ENCODE results near the gene PAFAH1B2.
"Not testable (repeated sequence)": the region's sequence is repeated elsewhere in the genome, so short reads cannot be mapped to it uniquely, and the experiment has no call there.

PAFAH1B2 gene

DNA sequence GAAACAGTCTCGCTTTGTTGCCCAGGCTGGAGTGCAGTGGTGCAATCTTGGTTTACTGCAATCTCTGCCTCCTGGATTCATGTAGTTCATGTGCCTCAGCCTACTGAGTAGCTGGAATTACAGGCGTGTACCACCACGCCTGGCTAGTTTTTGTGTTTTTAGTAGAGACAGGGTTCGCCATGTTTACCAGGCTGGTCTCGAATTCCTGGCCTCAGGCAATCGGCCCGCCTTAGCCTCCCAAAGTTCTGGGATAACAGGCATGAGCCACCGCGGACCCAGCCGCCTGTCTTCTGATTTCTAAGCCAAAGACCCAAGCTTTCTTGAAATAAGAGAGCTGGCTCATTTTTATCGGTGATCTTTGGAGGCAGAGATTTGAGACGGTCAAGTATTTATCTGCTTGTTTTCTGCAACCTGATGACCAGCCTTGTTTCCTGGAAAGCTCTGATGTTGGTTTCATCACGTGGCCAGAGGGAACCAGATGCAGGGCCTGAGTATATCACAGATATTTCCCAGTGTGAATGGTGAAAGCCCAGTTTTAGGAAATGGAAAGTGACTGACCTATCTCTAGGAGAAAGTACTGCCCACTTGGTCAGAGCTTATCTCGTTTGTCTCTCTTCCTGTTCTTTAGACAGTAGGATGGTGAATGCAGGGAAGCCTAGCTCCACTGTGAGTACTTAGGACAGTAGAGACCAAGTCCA lies 28.8 kb downstream of the PAFAH1B2 start:
- no peak for DNase-seq (ENCODE audit: low read depth in 3 of 3)

DNA sequence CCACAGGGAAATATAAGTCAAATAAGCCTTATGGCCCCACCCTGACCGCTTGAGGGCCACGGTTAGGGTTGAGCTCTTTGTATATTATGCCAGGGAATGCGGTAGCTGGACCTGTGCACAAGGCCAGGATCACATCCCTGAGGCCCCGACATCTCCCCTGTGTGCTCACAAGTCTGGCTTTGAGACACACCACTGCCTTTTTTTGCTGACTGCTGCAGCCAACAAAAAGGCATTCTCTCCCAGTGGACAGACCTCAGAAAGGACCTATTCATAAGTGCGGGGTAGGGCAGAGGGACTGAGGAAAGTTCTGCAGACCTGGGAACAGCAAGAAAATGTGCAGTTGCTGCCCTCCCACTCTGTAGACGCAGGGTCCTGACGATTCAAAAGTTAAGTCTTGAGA lies 31.0 kb downstream of the PAFAH1B2 start:
- no peak for DNase-seq (ENCODE audit: low read depth in 3 of 3)

DNA sequence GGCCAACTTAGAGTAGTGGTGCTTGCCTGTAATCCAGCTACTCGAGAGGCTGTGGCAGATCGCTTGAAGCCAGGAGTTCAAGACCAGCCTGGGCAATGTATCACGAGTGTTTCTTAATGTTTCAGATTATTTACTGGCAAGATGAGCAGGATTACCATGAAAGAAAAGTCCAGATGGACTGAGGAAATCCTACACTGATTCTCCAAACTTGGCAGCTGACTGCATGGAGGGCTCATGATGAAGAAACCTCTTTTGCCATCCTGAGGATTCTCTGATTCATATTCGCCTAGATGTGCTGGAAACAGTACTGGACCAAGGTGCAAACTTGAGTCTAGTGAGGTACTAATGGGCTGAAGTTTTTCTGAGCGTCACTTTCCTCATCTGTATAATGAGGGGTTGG lies 31.7 kb downstream of the PAFAH1B2 start:
- no peak for DNase-seq (ENCODE audit: low read depth in 3 of 3)

DNA sequence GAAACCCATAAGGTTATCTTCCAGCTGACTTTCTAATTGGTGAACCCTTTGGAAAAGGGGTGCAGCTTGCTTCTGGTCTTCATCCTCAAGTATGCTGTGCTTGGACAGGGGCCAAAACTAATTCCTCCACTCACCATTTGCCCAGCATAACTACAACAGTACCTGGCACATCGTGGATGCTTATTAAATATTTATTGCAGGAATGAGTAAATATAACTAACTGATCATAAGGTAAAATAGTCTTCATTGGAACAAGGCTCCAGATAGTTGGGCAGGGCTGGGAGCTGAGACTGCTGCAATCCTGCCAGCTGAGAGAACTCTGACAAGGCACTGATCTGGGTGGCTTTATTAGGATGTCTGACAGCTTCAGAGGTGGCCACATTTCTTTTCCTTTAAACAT lies 32.1 kb downstream of the PAFAH1B2 start:
- DNase-seq (ENCODE audit: low read depth in 3 of 3), result no peak

DNA sequence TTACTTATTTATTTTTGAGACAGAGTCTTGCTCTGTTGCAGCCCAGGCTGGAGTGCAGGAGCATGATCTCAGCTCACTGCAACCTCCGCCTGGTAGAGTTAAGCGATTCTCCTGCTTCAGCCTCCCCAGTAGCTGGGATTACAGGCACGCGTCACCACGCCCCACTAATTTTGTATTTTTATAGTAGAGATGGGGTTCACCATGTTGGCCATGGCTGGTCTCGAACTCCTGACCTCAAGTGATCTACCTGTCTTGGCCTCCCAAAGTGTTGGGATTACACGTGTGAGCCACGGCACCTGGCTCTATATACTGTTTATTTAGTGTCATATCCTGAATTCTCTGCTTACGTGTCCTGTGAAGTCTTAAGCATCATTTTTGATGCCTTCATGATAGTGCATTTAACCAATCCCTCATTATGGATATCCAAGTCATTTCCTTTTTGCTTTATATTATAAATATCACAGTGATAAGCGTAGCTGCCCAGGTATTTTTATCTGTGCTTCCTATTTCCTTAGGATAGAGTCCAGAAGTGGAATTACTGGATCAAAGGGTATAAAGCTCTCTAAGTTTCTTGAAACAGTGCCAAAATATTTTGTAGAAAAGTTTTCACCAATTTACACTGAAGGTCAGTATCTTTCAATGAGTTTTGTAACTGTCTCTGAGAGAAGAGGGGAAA lies 33.6 kb downstream of the PAFAH1B2 start:
- DNase-seq (ENCODE audit: low read depth in 3 of 3), result no peak

DNA sequence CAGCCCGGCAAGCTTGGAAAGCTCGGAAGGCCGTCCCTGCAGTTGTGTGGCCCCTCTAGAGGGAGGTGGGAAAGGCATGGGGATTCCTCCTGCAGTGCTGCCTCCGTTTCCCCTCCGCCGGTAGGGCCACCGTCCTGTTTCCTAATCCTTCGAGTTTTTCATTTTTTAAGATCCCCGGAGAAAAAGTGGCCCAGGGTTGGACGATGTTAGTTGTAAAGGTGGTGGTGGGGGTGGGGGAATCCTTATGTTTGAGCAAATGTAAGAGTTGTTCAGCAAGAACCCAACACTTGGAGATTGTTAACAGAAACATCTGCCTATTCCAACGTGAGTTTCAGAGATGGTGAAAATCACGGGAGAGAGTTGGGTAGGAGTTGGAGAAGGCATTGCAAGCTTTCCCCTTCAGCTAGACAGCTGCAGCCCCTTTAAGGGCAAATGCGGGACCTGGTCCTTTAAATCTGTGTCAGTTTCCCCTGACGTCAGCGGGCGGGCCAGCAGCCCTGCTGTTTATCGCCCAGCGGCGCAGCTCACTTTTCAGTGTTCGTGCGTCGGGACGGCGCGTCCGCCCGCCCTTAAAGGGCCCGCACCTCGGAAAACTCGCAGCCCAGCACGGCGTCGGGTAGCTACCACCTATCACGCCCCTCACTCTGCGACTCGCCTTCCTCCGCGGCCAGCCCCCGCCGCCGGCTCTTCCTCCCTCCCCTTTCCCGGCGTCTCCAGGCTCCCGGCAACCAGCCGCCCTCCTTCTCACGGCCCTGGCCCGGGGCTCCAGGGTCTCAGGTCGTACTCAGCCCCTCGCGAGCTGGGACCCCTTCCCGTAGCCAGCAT lies 34.3 kb downstream of the PAFAH1B2 start, which contains the start of gene SIDT2:
Gene SIDT2 (plus strand): TSS at position 534 of the 825 bp plus-strand sequence. CDS start 521 bp downstream, outside the sequence.
- DNase-seq (ENCODE audit: low read depth in 3 of 3), result peak; percentile 75 to 89 (median 83)

DNA sequence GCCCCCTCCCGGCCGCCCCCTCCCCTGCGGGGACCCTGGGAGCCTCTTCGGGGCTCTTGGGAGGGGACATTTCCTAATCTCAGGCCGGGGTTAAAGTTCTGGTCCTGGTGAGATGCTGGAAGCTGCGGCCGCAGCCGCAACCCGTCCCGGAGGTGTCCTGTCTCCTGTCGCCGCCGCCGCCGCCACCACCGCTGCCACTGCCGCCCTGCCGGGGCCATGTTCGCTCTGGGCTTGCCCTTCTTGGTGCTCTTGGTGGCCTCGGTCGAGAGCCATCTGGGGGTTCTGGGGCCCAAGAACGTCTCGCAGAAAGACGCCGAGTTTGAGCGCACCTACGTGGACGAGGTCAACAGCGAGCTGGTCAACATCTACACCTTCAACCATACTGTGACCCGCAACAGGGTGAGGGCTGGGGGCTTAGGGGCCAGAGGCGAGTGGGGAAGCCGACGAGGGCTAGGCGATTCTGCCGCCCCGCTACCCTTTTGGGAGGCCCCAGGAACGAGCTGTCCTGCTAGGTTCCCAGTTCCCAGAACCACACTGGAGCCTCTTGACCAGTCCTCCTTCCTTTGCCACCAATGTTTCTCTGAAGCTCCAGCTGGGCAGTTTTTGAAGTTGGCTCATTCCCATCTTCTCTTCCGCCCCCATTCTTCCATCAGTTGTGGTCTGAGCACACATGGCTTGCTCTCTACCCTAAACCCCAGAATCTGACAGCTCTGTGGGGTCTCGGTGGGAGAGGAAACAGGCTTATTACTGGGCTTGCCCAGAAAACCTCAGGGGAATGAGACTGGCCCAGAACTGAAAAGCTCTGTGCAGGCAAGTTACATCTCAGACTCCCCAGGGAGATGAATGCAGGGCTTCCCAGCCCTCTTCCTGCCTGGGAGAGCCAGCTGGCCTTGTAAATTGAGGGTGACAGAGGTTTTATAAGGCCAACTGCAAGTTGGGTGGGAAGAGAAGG lies 35.2 kb downstream of the PAFAH1B2 start:
- peak in 2 of 3 experiments; percentile 8 to 35 for DNase-seq (ENCODE audit: low read depth in 3 of 3)

DNA sequence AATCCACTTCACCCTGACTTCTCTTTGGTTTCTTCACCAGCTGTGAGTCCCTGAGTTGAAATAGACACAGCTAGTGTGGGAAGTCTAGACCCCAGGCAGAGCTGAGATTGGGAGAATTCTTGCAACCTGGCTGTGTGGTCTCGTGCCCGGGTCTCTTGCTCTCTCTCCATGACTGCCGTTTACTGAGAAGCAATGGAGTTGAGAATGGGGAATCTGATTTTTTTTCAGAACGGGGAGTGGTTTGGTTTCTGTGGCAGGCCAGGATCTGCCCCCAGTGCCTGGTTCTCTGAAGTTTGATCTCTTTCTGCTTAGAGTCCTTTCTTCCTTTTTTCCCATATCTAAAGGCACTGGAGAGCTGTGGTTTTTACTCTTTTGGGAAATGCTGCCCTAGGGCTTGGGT lies 35.9 kb downstream of the PAFAH1B2 start:
- DNase-seq (ENCODE audit: low read depth in 3 of 3), result no peak

DNA sequence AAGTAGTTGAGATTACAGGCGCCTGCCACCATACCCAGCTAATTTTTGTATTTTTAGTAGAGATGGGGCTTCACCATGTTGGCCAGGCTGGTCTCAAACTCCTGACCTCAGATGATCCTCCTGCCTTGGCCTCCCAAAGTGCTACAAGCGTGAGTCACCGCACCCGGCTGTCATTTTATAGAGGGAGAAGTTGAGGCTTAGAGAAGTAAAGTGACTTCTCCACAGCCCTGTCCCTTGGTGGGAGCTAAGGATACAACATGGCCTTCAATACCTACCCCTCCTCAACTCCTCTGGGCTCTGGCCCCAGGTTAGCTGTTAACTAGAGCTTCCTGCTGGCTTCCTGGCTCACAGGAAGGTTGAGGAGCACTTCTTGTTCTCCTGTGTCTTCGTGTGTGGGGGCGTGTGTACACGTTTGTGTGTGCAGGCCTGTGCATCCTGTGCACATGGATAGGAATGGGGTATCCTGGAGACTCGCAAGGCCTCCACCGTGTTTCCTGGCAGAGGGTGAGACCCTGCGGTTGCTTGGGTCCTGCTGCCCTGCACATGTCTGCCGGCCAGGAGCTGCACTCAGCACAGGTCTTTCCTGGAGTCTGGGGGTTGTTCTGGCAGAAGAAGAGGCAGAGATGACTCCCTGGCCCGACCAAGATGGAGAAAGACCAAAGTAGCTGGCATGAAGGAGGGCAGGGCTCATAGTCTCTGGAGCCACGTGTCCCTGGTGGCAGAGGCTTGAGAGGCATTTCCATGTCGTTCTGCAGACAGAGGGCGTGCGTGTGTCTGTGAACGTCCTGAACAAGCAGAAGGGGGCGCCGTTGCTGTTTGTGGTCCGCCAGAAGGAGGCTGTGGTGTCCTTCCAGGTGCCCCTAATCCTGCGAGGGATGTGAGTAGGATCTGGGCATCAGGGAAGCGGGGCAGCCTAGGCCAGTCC lies 36.8 kb downstream of the PAFAH1B2 start:
- peak in 2 of 3 experiments; percentile 35 to 62 for DNase-seq (ENCODE audit: low read depth in 3 of 3)

DNA sequence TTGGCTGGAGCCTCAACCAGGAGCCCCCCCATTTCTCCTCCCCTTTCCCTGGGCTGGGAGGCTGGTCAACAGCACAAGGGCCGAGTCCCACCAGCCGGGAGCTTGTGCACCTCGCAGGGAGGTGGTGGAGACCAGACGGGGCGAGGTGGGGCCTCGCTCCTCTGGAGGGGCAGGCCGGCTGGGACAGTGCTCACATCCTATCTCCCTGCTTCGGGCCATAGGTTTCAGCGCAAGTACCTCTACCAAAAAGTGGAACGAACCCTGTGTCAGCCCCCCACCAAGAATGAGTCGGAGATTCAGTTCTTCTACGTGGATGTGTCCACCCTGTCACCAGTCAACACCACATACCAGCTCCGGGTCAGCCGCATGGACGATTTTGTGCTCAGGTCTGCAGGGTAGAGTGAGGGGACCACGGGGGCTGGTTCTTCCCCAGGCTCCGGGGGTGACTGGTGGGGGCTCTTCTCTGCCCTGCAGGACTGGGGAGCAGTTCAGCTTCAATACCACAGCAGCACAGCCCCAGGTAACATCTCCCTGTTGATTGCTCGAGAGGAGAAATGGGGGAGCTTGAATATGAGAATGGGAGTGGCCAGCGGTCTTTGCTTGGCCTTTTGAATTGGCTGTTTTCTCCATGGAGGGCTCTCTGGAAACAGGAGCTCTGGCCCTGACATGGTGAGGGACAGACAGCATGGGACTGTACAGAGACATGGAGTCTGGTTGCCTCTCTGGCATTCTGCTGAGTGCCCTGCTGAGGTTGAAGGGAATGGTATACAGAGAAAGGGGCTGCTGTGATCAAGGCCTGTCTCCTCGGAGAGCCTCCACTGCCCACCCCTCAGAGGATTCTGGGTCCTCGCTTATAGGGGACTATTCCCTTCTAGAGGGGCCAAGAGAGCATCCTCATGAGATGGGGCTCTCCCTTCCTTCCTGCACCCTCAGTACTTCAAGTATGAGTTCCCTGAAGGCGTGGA lies 37.8 kb downstream of the PAFAH1B2 start:
- no peak for DNase-seq (ENCODE audit: low read depth in 3 of 3)

DNA sequence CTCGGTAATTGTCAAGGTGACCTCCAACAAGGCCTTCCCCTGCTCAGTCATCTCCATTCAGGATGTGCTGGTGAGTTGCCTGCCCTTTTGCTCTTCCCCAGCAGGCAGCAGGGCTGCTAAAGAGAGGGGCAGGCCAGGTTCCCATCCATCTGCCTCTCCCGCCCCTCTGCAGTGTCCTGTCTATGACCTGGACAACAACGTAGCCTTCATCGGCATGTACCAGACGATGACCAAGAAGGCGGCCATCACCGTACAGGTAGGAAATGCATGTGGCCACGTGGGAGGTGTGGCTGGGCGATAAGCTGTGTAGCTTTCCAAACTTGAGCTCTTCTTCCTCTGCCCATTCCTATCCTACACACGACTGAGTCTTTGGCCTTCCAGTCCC lies 38.5 kb downstream of the PAFAH1B2 start:
- DNase-seq (ENCODE audit: low read depth in 3 of 3), result no peak

DNA sequence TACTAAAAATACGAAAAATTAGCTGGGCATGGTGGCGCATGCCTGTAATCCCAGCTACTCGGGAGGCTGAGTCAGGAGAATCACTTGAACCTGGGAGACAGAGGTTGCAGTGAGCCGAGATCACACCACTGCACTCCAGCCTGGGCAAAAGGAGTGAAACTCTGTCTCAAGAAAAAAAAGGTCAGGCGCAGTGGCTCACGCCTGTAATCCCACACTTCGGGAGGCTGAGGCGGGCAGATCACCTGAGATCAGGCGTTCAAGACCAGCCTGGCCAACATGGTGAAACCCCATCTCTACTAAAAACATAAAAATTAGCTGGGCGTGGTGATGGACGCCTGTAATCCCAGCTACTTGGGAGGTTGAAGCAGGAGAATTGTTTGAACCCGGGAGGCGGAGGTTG lies 39.1 kb downstream of the PAFAH1B2 start:
- not testable (repeated sequence) for DNase-seq (ENCODE audit: low read depth in 3 of 3)

DNA sequence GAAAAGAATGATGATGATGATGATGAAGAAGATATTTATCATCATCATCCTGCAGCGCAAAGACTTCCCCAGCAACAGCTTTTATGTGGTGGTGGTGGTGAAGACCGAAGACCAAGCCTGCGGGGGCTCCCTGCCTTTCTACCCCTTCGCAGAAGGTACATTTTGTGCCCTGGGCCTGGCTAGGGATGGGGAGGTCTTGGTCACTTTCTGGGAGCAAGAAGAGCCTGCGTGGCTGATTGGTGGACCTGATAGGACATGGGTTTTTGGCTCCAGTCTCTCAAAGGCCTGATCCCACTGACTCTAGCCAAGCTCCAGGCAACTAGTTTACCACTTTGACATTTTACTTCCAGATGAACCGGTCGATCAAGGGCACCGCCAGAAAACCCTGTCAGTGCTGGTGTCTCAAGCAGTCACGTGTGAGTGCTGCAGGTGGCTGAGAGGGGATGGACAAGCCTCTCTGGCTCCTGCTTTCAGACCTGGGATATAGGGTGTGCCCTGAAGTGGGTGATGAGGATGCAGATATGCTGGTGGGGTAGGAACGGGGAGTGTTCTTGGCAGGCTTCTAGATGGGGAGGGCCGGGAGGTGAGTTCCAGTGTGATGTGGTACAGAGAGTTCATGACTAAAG lies 39.8 kb downstream of the PAFAH1B2 start:
- DNase-seq (ENCODE audit: low read depth in 3 of 3), result no peak

DNA sequence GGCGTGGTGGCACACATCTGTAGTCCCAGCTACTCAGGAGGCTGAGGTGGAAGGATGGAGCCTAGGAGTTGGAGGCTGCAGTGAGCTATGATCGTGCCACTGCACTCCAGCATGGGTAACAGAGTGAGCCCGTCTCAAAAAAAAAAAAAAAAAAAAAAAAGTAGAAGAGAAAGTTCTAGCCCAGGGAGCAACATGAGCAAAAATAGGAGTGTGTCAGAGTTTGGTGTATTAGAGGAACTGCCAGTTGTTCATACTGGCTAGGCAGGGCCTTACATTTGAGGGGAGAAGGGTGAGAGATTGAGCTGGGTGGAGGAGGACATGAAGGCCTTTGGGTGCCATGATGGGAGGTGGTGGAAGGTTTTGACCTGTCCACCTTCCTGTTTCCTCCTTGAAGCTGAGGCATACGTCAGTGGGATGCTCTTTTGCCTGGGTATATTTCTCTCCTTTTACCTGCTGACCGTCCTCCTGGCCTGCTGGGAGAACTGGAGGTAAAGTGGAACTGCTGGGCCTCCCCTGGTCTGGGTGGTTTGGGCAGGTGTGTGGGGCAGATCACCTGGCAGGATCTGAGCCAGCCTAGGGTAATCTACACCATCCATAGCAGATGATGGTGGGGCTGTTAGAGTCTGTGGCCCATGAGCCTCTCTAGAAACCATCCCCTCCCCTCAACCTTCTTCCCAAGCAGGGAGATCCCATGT lies 41.8 kb downstream of the PAFAH1B2 start:
- DNase-seq (ENCODE audit: low read depth in 3 of 3), result no peak

DNA sequence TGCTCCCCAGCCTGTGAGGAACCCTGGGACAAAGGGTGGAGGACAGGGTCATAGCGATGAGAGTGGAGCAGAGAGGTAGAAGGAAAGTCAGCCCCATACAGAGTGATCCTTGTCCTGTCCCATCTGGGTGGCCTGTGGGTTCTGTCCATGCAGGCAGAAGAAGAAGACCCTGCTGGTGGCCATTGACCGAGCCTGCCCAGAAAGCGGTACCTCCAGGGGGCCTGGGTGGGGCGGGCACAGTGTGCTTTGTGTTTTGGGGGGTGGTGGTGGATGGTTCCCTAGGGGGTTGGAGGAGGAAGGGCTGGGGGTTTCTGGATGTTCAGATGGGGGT lies 42.3 kb downstream of the PAFAH1B2 start:
- no peak for DNase-seq (ENCODE audit: low read depth in 3 of 3)

DNA sequence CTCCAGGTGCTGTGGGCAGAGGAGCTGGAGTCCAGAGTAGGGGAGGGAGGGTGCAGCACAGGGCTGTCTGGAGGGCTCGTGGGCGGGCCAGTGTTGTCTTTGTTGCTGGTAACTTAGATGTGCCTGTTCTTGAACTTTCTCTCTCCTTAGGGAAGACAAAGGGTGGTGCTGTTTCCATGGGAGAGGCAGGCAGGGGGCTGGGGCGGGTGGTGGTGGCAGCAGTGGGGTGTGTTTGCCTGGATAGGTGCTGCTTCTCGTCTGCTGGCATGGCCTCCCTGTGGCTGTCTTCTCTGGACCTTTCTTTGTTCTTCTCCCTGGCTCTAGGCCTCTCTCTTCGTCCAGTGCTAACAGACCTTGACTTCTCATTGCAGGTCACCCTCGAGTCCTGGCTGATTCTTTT lies 42.9 kb downstream of the PAFAH1B2 start:
- no peak for DNase-seq (ENCODE audit: low read depth in 3 of 3)

DNA sequence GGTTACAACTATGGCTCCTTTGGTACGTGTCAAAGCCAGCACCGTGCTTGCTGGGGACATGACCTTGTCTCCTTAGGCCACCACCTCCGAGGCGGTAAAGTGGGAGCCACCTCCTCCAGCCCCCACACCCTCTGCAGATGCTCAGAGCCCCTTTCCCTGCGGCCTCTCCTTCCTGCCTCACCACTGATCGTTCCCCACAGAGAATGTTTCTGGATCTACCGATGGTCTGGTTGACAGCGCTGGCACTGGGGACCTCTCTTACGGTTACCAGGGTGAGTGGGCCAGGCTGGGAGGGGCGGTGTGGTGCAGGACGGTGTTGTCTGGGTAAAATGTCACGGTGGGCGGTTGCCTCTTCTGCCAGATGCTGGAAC lies 43.3 kb downstream of the PAFAH1B2 start:
- DNase-seq (ENCODE audit: low read depth in 3 of 3), result no peak

DNA sequence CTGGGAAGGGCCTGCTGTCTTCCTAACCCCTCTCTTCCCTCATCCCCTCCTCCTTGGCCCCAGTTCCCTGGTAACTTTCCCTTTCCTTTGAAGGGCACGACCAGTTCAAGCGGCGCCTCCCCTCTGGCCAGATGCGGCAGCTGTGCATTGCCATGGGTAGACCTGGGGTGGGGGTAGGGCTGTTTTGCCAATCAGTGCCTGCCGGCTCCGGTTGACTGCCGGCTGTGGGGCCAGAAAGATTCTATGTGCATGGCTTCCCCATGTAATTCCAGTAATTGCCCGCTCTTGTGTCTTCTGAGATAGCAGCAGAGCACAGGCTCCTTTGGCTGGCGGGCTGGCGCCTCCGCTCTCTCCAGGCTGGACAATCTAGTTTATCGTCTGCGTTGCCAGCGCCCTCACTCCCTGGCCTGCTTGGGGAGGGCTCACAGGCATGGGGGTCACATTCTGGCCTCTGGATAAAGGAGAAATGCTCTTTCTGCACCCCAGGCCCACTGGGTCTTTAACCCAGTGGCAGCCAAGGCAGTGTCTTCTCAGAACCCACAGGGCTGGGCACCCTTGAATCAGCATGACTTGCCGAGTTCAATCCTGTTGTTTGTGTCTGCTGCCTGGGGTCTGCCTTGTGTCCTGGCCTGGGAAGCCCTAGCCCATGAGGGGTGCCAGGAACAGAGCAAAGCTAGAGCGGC lies 43.9 kb downstream of the PAFAH1B2 start:
- no peak for DNase-seq (ENCODE audit: low read depth in 3 of 3)
